Measurements from ENCODE around the gene BOK.

BOK gene

DNA sequence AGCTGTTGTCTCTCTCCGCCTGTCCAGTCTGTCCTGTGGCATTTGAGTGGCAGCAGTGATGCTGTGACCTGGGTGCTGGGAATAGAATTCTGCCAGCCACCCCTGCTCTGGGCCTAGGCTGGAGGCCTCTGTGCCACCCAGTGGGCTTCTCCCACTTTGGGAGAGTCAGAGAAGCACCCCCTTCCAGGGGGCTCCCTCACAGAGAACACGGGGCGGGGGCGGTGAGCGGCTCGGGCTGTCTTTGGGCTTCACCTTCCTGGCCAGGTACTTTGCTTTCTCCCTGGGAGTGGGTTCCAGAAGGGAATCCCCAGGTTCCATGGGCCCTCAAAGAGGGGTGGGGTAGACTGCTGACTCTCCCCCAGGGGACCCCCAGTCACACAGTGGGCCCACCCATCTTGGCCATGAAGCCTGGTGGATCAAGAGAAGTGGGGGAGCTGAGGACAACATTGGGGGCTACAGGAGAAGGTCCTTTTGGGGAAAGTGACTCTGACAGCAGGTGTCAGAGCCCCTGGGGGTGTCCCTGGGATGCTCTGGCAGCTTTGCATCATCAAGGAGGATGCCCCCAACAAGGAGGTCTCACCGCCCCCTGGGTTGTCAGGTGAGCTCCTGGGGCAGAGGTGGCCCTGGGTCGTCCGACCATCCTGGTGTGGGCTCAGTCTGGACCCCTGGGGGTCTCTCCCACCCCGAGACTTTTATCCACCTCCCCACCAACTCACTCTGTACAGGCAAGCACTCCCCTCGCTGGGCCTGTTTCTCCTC, 18.8 kb upstream of the BOK start:
- DNase-seq: no peak

DNA sequence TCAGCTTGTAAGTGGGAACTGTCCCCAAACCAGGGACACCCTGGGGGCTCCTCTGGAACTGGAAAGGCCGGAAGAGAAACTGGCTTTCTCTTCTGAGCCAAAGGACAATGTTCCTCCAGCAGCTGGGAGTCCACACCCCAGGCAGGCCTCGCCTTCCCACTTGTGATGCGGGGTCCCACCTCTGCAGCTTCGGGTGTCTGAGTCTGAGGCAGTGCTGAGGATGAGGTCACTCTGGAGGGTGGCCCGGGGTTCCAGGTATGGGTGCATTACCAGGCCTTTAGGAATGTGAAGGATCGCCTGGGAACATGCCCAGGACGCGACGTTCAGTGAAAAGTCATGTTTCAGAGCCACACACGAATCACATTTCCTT, 18.2 kb upstream of the BOK start:
- no peak for DNase-seq

DNA sequence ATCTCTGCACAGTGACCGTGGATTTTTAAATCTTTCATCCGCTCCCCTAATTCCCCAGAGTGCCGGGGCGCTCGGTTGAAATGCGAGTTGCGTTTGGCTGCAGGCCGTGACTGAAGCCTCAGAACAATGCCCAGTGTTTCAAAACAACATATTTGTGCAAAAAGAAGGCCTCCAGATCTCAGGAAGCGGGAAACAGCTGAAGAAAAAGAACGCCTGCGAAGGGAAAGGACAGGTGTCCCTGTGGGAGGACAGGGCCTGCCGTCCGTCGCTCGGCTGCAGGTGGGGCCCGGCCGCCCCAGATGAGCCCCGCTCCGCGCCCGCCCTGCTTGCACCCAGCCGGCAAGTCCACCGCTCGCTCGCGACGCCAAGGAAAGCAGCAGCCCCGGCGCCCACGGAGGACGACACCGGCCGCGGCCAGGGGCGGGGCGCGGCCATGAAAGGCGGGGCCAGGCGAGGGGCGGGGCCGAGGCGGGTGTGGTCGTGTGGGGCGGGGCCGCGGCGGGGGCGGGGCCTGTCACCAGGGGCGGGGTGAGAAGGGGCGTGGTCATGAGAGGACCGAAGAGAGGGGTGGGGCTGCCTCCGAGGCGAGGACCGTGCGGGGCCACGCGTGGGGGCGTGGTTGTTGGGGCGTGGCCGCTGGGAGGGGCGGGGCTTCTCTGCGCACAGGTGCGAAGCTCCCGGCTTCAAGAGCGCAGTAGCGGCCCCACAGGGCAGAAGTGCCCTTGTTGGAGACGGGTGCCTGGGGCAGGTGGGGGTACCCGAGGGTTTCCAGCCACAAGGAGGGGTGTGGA, 17.6 kb upstream of the BOK start:
- DNase-seq: peak; percentile 51

DNA sequence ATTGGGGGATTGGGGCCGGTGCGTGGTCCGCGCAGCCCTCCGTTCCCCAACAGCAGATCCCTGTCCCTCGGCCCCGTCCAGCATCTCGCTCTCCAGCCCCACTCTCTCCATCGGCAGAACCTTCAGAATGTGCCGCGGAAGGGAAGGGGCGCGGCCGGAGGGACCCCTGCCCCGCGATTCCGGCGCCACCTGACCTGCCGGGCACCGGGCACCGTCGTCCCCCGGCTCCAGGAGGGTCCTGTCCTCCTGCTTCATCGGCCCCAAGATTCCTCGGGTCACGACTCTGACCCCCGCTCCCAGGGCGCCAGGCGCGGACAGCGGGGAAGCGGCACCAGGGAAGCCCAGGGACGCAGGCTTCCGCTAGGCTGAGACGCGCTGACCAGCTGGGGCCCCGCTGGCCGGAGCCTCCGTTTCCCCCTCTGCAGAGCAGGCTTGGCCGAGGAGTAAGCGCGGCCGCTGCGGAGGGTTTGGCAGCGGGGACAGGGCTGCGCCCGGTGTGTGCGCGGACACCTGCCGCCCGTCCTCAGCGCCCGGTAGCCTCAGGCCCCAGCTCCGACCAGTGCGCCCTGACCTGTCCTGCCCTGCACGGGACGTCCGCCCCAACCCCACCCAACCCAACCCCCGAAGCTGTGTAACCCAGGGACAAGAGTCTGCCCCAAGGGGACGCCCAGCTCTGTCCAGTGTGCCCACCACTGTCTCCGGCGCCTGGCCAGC, 16.8 kb upstream of the BOK start:
- no peak for DNase-seq

DNA sequence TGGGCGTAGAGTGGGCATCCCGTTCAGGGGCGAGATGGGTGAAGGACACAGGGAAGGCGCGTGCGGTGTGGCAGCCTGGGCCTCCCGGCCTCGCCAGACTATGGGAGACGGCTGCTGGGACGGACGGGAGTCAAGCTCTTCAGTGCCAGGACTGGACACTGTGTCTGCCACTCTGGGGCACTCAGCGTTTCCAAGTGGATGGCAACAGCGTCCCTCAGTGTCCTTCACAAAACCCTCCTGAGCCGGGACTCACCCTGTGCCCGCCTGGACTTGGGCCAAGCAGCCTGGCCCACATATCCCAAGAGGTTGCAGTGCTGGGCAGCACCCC, 16.3 kb upstream of the BOK start:
- DNase-seq: no peak

DNA sequence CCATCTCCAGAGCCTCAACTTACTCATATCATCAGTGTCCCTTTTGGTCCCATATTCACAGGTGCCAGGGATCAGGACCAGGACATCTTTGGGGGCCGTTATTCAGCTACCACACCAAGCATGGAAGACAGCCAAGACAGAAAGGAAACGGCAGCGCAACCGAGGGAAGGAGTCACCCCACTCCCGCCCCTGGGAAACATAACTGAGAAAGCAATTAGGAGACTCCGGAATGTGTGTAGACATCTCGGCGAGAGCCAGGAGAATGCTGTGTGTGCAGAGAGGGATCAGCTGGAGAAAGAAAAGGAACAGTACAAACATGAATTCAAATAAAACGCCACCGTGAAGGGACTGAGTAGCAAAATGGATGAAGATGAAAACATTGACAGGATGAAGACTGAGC, 13.4 kb upstream of the BOK start:
- no peak for DNase-seq

DNA sequence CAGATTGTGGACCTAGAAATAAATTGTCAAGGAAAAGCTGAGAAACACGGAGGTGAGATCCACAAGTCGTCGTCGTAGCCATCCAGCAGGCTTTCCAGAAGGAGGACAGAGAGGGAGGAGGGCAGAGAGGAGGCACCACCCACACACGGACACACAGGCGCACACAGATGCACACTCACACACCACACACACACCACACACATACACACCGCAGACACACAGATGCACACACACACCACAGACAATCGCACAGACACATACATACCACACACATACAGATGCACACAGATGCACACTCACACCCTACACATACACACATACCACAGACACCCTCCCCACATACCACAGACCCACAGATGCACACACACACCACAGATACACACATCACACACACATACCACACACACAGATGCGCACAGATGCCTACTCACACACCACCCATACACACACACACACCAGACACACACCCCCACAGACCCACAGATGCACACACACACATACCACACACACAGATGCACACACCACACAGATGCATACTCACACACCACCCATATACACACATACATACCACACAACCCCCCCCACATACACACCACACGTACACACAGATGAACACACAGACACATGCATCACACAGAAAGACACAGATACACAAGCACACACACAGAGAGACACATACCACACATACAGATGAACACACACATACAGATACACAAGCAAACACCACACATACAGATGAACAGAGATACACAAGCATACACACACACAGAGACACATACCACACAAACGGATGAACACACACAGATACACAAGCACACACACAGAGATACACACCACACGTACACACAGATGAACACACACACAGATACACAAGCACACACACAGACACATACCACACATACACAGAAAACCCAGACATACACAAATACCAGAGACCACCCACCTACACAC, 12.7 kb upstream of the BOK start:
- DNase-seq: no peak

DNA sequence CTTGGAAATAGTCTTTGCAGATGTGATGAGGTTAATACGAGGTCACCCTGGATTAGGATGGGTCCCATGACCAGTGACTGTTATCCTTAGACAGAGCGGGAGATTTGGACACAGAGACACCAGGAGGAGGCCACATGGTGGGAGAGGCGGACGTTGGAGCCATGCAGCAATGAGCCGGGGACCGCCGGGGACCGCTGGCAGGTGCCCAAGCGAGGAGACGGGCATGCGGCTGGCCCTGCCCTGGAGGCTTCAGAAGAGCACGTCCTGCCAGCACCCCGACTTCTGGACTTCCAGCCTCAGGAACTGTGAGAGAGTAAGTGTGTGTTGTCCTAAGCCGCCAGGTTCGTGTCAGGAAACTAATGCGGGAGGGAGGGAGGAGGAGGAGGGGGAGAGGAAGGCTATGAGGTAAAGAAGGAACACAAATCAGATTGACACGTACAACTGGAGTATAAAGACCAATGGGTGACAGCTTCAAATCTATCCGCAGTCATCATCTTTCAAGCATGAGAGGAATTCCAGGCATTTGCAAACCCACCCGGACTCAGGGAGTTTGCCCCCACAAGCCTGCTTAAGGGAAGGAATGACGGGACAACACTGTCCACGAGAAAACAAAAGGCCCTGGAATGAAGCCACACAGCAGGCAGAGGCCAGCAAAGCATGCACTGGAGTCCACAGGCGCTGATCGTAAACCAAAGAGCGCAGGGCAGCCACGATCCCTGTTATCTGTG, 11.6 kb upstream of the BOK start:
- DNase-seq: no peak

DNA sequence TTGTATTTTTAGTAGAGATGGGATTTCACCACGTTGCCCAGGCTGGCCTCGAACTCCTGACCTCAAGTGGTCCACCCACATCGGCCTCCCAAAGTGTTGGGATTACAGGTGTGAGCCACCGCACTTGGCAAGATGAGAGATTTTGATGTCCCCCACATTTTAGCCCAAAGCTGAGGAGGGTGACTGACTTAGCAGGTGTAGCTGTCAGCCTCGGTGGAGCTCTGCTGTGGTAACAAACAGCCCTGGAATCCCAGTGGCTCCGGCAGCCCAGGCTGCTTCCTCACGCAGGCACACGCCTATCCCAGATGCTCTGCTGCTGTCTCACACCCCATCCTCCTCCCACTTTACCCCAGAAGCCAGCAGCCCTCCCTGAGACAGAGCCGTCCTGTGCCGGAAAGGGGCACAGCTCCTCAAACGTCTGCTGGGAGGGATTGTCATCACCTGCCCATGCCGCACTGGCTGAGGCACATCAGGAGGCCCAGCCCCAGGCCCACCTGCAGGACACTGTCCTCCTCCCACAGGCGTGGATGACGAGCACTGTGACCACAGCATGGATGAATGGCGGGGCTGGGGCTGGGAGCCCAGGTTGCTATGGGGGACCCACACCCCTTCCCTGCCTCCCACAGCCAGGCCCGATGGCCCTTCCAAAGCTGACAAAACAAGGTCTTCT, 10.6 kb upstream of the BOK start:
- no peak for DNase-seq

DNA sequence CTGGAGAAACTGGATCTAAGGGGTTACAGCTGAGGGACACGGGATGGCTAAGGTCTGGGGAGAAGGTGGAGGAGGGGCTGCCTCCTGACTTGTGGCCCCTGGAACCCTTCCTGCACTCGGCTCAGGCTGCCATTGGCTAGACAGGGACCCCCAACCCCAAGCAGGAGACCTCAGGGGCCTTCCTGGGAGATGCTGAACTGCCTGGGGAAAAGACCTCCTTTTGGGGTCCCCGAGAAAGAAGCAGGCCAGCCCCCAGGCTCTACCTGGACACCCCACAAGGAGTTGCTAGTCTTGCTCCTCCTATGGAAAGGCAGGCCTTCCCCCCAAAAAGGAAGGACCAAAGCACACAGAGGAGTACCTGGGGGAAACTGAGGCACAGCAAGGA, 10.1 kb upstream of the BOK start:
- no peak for DNase-seq

DNA sequence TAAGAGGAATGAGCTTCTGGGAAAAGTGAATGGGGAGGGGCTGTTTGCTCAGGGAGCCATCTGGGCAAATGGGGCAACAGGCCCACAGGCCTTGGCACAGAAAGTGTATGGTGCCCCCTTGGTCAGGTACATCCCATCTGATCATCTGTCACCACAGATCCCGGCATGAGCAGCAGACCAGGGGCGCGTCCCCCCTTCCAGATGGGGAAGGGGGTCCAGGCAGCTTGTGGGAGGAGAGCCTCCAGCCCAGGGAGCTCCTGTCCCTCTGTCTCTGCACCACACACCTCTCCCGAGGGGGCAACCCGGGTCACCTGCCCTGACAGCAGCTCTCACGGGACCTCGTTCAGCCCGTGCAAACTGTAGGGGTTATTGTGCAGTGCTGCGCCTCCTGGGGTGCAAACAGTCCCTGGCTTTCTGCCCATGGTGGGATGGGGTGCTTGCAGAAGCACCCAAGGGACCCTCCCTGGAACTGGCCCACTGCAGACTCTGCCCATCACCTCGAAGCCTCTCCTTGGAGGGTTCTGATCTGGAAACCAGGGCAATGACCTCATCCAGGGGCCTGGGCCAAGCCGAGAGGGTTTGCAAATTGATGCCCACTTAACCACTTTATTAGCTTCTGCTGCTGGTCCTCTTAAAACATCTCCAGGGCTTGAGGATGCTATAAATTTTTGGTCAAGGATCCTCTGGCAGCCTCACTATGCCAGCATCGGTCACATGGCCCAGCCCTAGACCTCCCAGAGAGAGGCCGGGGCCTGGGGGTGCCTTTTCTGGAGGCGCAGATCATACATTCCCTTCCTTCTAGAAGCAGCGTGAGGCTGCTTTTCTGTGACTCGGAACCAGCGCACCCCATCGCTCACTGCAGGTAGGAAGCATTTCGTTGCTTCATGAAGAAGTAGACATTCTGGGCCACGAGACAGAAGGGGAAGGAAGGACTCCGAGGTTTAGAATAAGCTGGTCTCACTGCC, 7.6 kb upstream of the BOK start:
- DNase-seq: no peak

DNA sequence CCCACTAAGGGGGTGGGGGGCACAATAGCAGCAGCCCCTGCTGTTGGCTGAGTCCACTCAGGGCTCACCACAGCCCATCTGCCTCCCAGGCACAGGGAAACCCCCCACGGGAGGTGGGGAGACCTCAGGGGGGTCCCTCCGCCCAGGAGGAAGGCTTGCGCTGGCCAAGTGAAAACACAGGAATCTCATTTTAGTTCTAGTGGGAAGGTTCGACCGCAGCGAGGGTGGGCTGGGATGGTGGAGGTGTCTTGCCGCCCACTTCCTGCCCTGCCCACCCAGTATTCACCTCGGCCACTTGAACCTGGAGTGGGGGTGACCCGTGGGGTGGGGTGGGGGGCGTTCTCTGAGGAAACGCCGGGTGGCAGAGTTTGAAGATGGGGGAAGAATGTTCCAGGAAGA, 6.9 kb upstream of the BOK start:
- no peak for DNase-seq

DNA sequence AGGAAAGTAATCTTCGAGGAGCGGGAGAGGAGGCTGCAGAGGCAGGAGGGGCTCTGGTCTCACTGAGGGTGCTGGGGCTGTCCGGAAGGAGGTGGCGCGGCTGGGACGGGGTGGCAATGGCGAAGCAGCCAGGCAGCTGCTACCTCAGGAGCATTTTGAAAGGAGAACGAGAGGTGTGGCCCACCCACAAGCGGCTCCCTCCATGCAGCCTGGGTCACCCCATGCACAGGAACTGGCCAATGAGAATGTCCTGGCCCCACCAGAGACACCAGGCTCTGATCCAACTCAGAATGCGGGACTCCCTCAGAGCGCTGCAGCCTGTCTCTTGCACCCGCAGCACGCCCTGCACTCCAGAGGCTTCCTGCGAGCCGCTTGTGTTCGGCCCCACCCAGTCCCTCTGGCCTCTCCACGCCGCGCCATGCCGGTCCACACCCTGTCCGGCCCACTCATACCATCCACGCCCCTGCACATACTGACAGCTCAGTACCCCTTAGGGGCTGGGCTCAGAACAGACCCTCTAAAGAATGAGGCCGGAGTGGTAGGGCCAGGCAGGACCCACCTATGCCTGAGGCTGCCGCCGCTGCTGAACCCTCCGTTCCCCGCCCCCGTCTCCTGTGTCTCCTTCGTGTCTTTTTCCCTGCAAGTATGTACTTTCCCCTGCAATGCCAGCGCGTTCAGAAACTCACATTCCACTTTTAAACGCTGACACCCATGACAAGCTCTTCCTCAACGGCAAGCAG, 6.4 kb upstream of the BOK start:
- DNase-seq: no peak

DNA sequence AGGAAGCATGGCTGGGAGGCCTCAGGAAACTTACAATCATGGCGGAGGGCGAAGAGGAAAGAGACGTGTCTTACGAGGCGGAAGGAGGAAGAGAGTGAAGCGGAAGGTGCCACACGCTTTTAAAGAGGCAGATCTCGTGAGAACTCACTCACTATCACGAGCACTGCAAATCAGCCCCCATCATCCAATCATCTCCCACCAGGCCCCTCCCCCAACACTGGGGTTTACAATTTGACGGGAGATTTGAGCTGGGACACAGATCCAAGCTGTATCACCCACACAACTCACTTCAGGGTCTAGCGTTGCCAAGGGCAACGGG, 5.1 kb upstream of the BOK start:
- no peak for DNase-seq

DNA sequence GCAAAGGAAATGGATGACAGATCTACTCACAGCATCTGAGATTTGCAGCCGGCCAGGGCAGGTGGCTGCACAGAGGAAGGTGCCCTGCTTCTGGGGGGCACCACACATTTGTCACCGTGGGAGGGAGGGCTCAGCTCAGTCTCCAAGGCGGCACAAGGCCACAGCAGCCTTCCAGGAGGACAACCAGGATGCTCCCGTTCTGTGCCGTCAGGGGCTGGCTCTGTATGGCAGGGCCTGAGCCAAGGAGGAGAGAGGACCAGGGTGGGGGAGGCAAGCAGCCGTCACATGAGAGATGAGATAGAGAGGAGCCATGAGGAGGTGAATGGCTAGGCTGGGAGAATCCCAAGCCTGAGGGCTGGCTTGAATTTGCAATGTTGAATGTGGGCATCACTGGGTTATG, 4.6 kb upstream of the BOK start:
- no peak for DNase-seq

DNA sequence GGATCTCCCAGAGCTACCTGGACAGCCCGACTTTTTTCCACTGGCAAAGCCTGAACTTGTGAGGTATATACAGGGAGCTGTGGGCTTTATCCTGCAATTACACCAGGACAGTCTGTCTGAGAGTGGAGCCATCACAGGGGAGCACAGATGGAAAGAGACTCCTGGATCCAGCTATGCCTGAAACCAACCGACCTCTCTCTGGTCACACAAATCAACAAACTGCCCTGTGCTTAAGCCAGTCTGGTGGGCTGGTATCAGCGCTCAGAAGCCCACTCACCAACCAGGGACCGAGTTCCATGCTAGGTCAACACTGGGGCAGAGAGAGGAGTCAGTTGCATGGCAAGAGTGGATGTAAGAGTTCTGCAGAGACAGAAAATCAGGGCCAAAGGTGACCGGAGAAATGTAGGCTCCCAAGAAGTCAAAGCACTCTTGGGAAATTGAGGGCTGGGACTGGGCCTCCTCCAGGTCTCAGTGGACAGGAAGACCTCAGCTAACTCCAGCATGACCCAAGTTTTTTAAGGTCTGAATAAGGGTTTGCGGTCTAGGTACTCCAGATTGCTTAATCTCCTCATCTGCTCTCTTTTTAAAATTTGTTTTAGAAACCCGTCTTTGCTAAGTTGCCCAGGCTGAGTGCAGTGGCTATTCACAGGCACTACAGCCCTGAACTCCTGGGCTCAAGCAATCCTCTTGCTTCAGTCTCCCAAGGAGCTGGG, 3.8 kb upstream of the BOK start:
- no peak for DNase-seq

DNA sequence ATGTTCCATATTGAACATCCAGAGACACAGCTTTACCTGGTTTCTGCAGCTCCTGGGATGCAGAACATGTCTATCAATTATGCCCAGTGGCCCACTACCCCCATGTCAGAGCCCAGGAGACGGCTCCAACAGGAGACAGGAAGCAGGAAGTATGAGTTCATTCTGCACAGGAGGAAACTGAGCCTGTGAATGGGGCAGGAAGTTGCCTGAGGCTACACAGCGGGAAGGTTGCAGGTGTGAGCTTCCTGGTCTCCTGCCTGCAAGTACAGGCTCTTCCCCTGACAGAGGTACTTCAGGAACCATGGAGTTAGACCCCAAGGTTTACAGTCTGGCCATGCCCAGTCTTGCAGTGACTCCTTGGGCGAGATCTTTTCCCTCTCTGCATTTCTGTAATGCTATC, 2.8 kb upstream of the BOK start:
- DNase-seq: no peak

DNA sequence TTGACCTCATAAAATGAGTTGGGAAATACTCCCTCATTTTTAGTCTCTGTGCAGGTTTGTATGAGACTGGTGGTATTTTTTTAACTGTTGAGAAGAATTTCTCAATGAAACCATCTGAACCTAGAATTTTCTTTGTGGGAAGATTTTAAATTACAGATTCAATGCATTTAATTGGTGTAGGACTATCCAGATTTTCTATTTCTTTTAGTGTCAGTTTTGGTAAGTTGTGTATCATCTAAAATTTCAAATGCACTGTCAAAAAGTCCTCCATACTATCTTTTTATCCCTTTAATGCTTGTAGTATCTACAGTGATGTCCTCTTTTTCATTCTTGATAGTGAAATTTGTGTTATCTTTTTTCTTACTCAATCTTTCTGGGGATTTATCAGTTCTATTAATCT, 1.8 kb upstream of the BOK start:
- DNase-seq: no peak

Data from stimulated activated CD4-positive, alpha-beta T cell treated with anti-CD3 and anti-CD28 coated beads, Interleukin-4, amount 100 ng/mL, for 24 hours (primary cell).